Measurements from ENCODE around the gene CAMKV.

DNA sequence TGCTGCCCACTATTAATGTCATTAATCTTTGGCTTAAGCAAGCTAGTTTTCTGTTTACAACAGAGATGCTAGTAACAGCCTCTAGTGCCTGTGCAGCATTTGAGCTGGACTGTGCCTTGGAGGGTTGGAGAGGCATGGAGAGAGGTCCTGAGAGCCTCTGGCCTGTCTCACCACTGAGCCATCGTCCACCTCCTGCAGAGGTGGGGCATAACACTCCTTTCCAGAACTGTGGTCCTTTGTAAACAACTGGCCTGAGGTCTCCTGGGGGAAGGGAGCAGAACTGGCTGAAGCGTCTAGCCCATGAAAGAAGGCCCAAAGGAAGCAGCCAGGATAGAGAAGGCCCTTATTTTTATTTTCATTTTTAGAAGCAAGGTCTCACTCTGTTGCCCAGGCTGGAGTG is 10.0 kb upstream of the CAMKV start:
- no peak for TF ChIP-seq CHD2 (IDR thresholded peaks at IDR 0.05; ENCODE audit: low read length)
- TF ChIP-seq, protein P1, sequence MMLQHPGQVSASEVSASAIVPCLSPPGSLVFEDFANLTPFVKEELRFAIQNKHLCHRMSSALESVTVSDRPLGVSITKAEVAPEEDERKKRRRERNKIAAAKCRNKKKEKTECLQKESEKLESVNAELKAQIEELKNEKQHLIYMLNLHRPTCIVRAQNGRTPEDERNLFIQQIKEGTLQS (IDR thresholded peaks at IDR 0.05; ENCODE audit: insufficient read depth, low read depth, low read length): no peak
- no peak for TF ChIP-seq POLR2AphosphoS5 (IDR thresholded peaks at IDR 0.05; ENCODE audit: low read depth, low read length)
